Heart left ventricle (tissue), 16 donors: ENCODE data around the gene FUZ. TPM values are rescaled to one million over a fixed set of nuclear protein-coding genes. Genes with fewer than 3 reads are reported as not detected.
A peak's percentile ranks its signal among the peaks of the same experiment; 100 is the strongest.

Experiments used
- ATAC-seq, 4 donors: fragments of 200-7000 bp; cut with Tn5 transposase; one replicate each; pipeline ENCODE4 v1.9.1; 2020 to 2022; ENCODE audit warnings: moderate library complexity in 4 of 4, mild to moderate bottlenecking in 3 of 4, moderate number of reproducible peaks in 1 of 4
- DNase-seq, 5 donors: peaks; one replicate each; pipeline ENCODE4 v3.0.0-alpha.2; 2020
- H3K27ac ChIP-seq, 12 donors: fragments of 200-600 bp; sonication (generic) in 4 of 12; one replicate each; pipeline versions ENCODE4 v1.5.0 to v1.8.0; 2016 to 2022; ENCODE audit warnings: mild to moderate bottlenecking in 2 of 12
- H3K27me3 ChIP-seq, 9 donors: fragments of 200-600 bp; sonication (generic) in 2 of 9; one replicate each; pipeline versions ENCODE4 v1.5.1 to v1.8.0; 2016 to 2022; ENCODE audit warnings: mild to moderate bottlenecking in 3 of 9
- H3K36me3 ChIP-seq, 9 donors: fragments of 200-600 bp; sonication (generic) in 2 of 9; one replicate each; pipeline versions ENCODE4 v1.5.0 to v1.8.0; 2018 to 2022; ENCODE audit warnings: mild to moderate bottlenecking in 2 of 9
- H3K4me1 ChIP-seq, 12 donors: fragments of 200-600 bp; sonication (generic) in 4 of 12; one replicate each; pipeline versions ENCODE4 v1.5.0 to v1.8.0; 2016 to 2022; ENCODE audit warnings: mild to moderate bottlenecking in 3 of 12
- H3K4me3 ChIP-seq, 12 donors: fragments of 200-600 bp; sonication (generic) in 4 of 12; one replicate each; pipeline versions ENCODE4 v1.5.0 to v1.8.0; 2017 to 2022; ENCODE audit warnings: mild to moderate bottlenecking in 9 of 12, moderate library complexity in 4 of 12
- H3K9me3 ChIP-seq, 12 donors: fragments of 200-600 bp; sonication (generic) in 4 of 12; one replicate each; pipeline versions ENCODE4 v1.5.0 to v1.8.0; 2016 to 2022; ENCODE audit warnings: mild to moderate bottlenecking in 1 of 12
- POLR2A ChIP-seq, 2 donors: fragments of 450-650 bp; IDR thresholded peaks; one replicate each; pipeline ENCODE4 v1.6.1; 2017; ENCODE audit warnings: antibody characterized with exemption in 2 of 2, mild to moderate bottlenecking in 2 of 2, moderate library complexity in 2 of 2
- whole genome bisulfite sequencing, 4 donors: extraction: QIAGEN DNeasy Blood & Tissue Kit in 2 of 4; methylation state at CpG; one replicate each; pipeline versions ENCODE4 v1.1.5 to v1.1.7; 2013 to 2018; 5-methylcytosine and 5-hydroxymethylcytosine counted together
- intact Hi-C, 10 donors: fragments of 100-400 bp; cut with DNase I; formaldehyde crosslinking; loops; one replicate each; pipeline versions ENCODE4 v1.11.1 to v1.14.2; 2022
- polyA plus RNA-seq, 2 donors: library from polyadenylated mRNA; stranded (reverse); fragments of 200-250 nt; gene quantifications; one replicate each; pipeline ENCODE4 v1.2.3, GENCODE V29; 2013
- total RNA-seq, 9 donors: library from RNA; depleted of rRNA in 2 of 9; stranded (reverse); fragments of >200 nt in 2 of 9; fragmentation: NEBNext Ultra II Directional in 3 of 9; extraction: Animal tissue kit (Norgen Biotek cat#: 25700) in 3 of 9; gene quantifications; one replicate each; pipeline versions ENCODE4 v1.1.0 to v1.2.4, GENCODE V29; 2016 to 2023
- TF ChIP-seq, protein P1 (sequence below), 12 donors: fragments of 200-600 bp; sonication (generic) in 4 of 12; IDR thresholded peaks; one replicate each; pipeline versions ENCODE4 v1.5.0 to v1.8.0; 2018 to 2022; ENCODE audit warnings: antibody characterized with exemption in 12 of 12, mild to moderate bottlenecking in 5 of 12
- donor health status: ischemic (EF 13 %, LVEDD 7.1; RV severe dilation, severe dysfunction).
- donor health status: healthy with polysubstance abuse.
- donor health status: DM: no; HTN: yes; CAD: no.
- donor health status: DM: no; HTN: no; CAD: no.
- donor health status: ischemic (EF 25% LVEDD 6.9; RV normal size, moderate dysfunction).
- donor health status: ischemic (EF 25% LVEDD 5.7; RV mildly dilated, moderate dysfunction).
- donor health status: healthy.
- donor health status: DM: yes; HTN: yes; CAD: no.
- donor health status: ischemic (EF 35%, LVEDD 5.7; RV mildly dilated, moderate dysfunction).
- donor health status: nonischemic (EF 11% LVEDD 7.7; RV severe dilation, severe dysfunction).
- donor health status: DM: yes; HTN: yes; CAD: no.
- donor health status: PGD.
- donor health status: ischemic (EF 29% LVEDD 5.4; RV normal size, mild dysfunction).
- donor health status: nonischemic (EF 23%, LVEDD 6.1; RV moderate dilation, normal function).

FUZ gene
- total and polyA plus RNA-seq, 11 donors: 12.7 to 29.1 (median 16.2) TPM

DNA sequence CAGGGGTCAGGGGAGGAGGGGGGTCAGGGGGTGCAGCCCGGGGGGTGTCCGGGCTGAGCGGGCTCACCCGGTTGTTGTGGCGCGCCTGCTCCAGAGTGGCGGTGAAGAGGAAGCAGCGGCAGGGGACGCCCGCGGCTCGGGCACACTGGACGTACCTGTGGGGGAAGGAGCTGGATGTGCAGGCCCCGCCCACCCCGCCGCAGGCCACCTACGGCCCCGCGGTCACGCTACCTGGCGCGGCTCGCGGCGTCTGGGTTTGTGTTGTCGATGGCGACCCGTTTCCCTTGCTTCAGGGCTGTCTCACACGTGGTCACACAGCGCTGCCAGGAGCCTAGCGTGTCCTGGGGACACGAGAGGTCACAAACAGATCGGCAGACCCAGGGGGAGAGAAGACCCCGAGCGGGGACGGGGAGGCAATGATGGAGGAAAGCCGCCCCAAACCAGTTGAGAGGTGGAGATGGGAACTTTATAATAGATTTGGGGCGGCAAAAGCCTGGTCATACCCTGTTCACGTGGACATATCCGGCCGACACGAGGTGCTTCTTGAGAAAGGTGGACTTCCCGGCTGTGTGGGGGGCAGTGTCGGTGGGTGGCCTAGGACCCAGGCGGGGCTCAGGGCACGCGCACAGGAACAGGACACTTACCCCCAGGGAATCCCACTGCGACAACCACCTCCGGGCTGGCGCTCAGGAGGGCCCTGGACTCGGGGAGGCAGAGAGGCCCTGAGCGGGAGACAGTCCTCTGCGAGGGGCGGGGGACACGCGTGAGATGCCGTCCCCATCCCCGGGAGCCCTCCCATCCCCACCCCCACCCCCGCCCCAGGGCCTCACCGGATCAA lies 48.7 kb upstream of the FUZ start:
- Histone ChIP-seq H3K9me3 (no peaks in the 10 kb centered on the region), H3K36me3 (peaks cover 0 to 81% (median 73%) of the 10 kb centered on the region in 9 donors), H3K27ac (peak overlapping the region in 2 of 12 donors; percentile 14 to 60), H3K4me3 (no peak overlapping the region), H3K27me3 (no peaks in the 10 kb centered on the region), H3K4me1 (peaks cover 7 to 43% (median 22%) of the 10 kb centered on the region in 12 donors)
- DNase-seq (no peak), ATAC-seq (no peak)
- 82 to 87% (median 85%) methylated on average over 48 to 60 of the region's 60 CpGs for WGBS, 4 donors
- TF ChIP-seq, protein P1, sequence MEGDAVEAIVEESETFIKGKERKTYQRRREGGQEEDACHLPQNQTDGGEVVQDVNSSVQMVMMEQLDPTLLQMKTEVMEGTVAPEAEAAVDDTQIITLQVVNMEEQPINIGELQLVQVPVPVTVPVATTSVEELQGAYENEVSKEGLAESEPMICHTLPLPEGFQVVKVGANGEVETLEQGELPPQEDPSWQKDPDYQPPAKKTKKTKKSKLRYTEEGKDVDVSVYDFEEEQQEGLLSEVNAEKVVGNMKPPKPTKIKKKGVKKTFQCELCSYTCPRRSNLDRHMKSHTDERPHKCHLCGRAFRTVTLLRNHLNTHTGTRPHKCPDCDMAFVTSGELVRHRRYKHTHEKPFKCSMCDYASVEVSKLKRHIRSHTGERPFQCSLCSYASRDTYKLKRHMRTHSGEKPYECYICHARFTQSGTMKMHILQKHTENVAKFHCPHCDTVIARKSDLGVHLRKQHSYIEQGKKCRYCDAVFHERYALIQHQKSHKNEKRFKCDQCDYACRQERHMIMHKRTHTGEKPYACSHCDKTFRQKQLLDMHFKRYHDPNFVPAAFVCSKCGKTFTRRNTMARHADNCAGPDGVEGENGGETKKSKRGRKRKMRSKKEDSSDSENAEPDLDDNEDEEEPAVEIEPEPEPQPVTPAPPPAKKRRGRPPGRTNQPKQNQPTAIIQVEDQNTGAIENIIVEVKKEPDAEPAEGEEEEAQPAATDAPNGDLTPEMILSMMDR (IDR thresholded peaks at IDR 0.05): no peak
- no peak for TF ChIP-seq POLR2A (IDR thresholded peaks at IDR 0.05)
- intact Hi-C loops: loop anchor here in 1 of 10 donors (10.0 kb wide), 1 partner anchor 187 kb away; the partner anchor contains the start of gene PRMT1

DNA sequence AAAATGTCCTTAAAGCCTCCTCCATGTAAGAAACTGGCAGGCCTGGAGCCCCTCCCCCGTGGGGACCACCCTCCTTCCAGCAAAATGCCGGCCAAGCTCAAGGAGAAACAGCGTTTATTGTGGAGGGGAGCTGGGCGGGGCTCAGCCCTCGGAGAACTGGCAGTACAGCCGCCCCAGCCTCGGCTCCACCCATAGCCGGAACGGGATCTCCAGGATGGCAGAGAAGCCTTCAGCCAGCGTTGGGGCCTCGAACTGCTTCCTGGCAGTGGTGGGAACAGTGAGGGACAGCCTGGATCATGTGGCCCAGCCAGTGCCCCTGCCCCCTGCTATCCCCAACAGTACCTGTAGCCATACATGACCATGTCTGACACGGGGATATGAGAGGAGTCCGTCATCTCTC lies 48.0 kb upstream of the FUZ start:
- intact Hi-C loops: loop anchor here in 1 of 10 donors (10.0 kb wide), 1 partner anchor 186 kb away; the partner anchor contains the start of gene PRMT1
- WGBS, 4 donors: 46 to 50% (median 48%) methylated on average over 11 to 13 of the region's 13 CpGs
- peaks cover 0 to 87% (median 79%) of the 10 kb centered on the region in 9 donors for H3K36me3 ChIP-seq
- DNase-seq (no peak), ATAC-seq (no peak)
- H3K4me3 ChIP-seq: no peak overlapping the region
- no peak for TF ChIP-seq POLR2A (IDR thresholded peaks at IDR 0.05)
- TF ChIP-seq, protein P1 (IDR thresholded peaks at IDR 0.05): no peak
- no peaks in the 10 kb centered on the region for H3K9me3 ChIP-seq
- peaks cover 4 to 37% (median 15%) of the 10 kb centered on the region in 12 donors for H3K4me1 ChIP-seq
- peak overlapping the region in 3 of 12 donors; percentile 14 to 60 (median 28) for H3K27ac ChIP-seq
- no peaks in the 10 kb centered on the region for H3K27me3 ChIP-seq

DNA sequence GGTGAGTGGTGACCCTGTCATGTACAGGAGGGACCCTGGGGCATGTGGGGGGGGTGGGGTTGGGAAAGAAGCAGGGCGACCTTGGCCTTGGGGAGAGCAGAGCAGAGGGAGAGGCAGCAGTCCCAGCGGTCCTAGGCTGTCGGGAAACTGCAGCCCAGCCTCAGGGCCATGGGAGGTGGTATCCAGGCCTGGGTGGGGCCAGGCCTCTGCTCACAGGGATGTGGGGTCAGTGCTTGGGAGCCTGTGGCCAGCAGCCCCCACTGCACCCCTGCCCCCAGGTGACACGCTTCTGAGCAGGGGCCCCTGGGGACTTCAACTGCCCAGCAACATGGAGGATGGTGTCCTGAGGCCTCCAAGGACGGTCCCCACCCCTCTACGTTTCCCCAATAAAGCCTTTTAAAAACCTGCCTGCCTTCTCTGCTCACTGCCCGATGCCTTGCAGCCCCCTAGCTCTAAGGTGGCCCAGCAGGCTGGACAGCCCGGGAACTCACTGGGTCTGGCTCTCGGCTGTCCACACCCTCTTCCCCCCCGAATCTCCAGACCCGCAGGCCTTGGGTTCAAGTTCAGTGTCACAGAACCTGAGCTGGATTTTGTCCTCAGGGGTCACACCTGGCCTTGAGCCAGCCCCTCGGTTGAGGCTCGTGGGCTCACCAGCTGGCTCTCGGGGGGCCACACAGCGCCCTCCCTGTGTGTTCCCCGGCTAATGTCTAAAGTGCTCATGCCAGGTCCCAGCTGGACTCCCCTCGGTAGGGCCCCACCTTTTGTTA lies 47.4 kb upstream of the FUZ start:
- 74 to 78% (median 75%) methylated on average over 14 to 17 of the region's 17 CpGs for WGBS, 4 donors
- Histone ChIP-seq H3K27ac (peak overlapping the region in 3 of 12 donors; percentile 14 to 60 (median 28)), H3K4me1 (peaks cover 0 to 31% (median 9%) of the 10 kb centered on the region in 12 donors), H3K27me3 (no peaks in the 10 kb centered on the region), H3K9me3 (no peaks in the 10 kb centered on the region), H3K4me3 (no peak overlapping the region), H3K36me3 (peaks cover 0 to 93% (median 85%) of the 10 kb centered on the region in 9 donors)
- no peak for ATAC-seq
- no peak for TF ChIP-seq POLR2A (IDR thresholded peaks at IDR 0.05)
- TF ChIP-seq, protein P1 (IDR thresholded peaks at IDR 0.05): no peak
- intact Hi-C loops: loop anchor here in 1 of 10 donors (10.0 kb wide), 1 partner anchor 186 kb away; the partner anchor contains the start of gene PRMT1
- DNase-seq: no peak
